Muscle of back (tissue), 11 donors: ENCODE data around the gene LRFN5. TPM values are rescaled to one million over a fixed set of nuclear protein-coding genes. Genes with fewer than 3 reads are reported as not detected.

Source experiments
- DNase-seq, 3 donors: peaks; one replicate each; pipeline versions ENCODE4 v3.0.0 to v3.0.0-alpha.2; 2013
- polyA plus RNA-seq, 10 donors: library from polyadenylated mRNA; unstranded; fragments of 120-200 nt; gene quantifications; one replicate each; pipeline ENCODE4 v1.2.1, GENCODE V29; 2013; ENCODE audit not compliant: insufficient read length in 10 of 10

The LRFN5 gene
- polyA plus RNA-seq, 10 donors: 5.4 to 10.6 (median 7.5) TPM

- DNase-seq: peak in 2 of 3 donors; percentile 18 to 69
Observed at GRCh38 chr14:41773536-41774279, 167.0 kb downstream of the LRFN5 start.

- peak in 1 of 3 donors; percentile 39 for DNase-seq
Observed at GRCh38 chr14:41782511-41782910, 175.8 kb downstream of the LRFN5 start.

- no peak for DNase-seq
Observed at GRCh38 chr14:41783403-41783802, 176.7 kb downstream of the LRFN5 start.

- no peak for DNase-seq
Observed at GRCh38 chr14:41785696-41786095, 179.0 kb downstream of the LRFN5 start.

GRCh38 chr14:41799817-41800216 is 193.1 kb downstream of the LRFN5 start:
- no peak for DNase-seq

- DNase-seq: no peak
Observed at GRCh38 chr14:41805633-41806032, 199.0 kb downstream of the LRFN5 start.

- DNase-seq: peak in 1 of 3 donors; percentile 13
Observed at GRCh38 chr14:41806366-41806975, 199.8 kb downstream of the LRFN5 start.

- DNase-seq: no peak
Observed at GRCh38 chr14:41810362-41810761, 203.7 kb downstream of the LRFN5 start.

GRCh38 chr14:41817626-41818025 is 210.9 kb downstream of the LRFN5 start:
- no peak for DNase-seq

- no peak for DNase-seq
Observed at GRCh38 chr14:41824441-41824840, 217.8 kb downstream of the LRFN5 start.

GRCh38 chr14:41825622-41826021 is 218.9 kb downstream of the LRFN5 start:
- no peak for DNase-seq

GRCh38 chr14:41830714-41831406 is 224.2 kb downstream of the LRFN5 start:
- DNase-seq: peak in 1 of 3 donors; percentile 4

GRCh38 chr14:41839661-41840060 is 233.0 kb downstream of the LRFN5 start:
- DNase-seq: no peak

GRCh38 chr14:41859336-41859735 is 252.7 kb downstream of the LRFN5 start:
- DNase-seq: no peak

GRCh38 chr14:41860586-41860985 is 253.9 kb downstream of the LRFN5 start:
- DNase-seq: peak in 1 of 3 donors; percentile 65

- no peak for DNase-seq
Observed at GRCh38 chr14:41865894-41866293, 259.2 kb downstream of the LRFN5 start.

- no peak for DNase-seq
Observed at GRCh38 chr14:41868396-41868795, 261.7 kb downstream of the LRFN5 start.

GRCh38 chr14:41872931-41873685 is 266.4 kb downstream of the LRFN5 start:
- DNase-seq: peak; percentile 50 to 84 (median 54)

- peak; percentile 73 to 88 (median 81) for DNase-seq
Observed at GRCh38 chr14:41873686-41874317, 267.1 kb downstream of the LRFN5 start.

GRCh38 chr14:41875116-41875515 is 268.4 kb downstream of the LRFN5 start:
- DNase-seq: no peak

- no peak for DNase-seq
Observed at GRCh38 chr14:41878321-41878720, 271.6 kb downstream of the LRFN5 start.

- DNase-seq: no peak
Observed at GRCh38 chr14:41891624-41892023, 284.9 kb downstream of the LRFN5 start.
